ENCODE data around the gene RAPGEF2.

Gene RAPGEF2

DNA sequence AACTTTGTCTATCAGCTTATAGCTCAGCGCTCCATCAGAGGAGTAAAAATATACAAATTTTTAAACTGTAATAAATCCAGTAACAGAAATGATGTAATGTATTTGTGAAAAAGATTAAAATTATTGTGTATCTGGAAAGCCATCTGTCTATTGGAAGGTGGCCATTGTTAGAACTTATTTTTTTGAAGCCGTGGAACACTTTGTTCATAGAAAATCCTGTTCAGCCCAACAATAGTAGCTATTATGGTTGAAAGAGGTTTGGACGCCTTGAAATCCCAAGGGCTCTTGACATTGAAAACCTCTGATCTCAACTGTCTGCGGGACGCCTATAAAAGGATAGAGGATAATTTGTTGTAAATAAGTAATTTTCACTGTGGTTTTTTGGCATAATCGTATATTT, 98.3 kb downstream of the RAPGEF2 start:
- DNase-seq: no peak

DNA sequence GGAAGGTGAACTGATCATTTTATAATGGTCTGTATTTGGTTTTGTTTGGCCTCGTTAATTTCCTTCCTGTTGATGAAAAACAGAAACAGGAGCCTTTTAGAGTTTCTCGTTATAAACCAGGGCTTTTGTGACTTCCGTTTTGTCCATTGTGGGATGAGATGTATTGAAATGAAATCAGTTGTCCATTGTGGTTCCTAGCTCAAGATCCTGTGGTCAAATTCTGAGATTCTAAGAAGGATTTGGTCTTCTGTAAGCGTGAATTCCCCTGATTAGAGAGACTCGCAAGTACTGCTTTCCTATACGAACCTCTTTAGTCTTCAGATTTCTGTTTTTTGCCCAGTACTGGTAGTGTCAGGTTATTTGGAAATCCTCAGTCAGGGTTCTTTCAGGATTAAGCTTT, 101.7 kb downstream of the RAPGEF2 start:
- DNase-seq: no peak

GRCh38 chr4:159205466-159205865, 102.6 kb downstream of the RAPGEF2 start:
- no peak for DNase-seq

DNA sequence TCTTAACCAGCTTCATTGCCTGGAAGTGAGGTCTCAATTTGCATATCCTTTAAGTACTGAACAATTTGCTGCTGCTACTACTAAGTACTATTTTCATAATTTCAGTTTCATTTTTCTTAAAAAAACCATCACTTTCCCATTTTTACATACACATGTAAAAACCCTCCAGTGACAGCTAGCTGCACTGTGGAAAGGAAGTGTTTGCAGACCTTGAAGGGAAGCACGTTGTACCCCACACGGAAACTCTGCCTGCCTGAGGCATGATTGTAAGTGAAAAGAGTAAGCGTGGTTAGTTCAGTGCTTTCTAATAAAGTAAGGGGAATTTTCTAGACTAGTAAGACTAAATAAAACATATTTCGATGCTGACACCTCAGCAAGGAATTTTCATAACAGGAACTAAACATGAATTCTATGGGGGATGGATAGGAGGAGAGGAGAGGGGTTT, 103.6 kb downstream of the RAPGEF2 start:
- DNase-seq: no peak

DNA sequence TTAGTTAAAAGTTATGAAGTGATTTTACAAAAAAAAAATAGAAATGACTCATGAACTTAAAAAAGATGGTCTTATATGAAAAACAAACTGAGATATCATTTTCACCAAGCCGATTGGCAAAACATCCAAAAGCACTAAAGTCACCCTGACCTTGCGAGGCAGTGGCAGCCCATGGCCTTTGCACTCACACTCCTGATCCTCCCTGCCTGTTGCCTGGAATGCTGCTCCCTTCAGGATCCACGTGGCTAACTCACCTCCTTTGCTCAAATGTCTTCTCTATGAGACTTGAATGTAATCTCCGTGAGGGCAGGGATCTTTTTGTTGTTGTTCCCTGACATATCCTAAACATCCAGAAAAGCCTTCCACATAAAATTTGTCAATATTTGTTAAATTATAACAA, 106.4 kb downstream of the RAPGEF2 start:
- DNase-seq: no peak

DNA sequence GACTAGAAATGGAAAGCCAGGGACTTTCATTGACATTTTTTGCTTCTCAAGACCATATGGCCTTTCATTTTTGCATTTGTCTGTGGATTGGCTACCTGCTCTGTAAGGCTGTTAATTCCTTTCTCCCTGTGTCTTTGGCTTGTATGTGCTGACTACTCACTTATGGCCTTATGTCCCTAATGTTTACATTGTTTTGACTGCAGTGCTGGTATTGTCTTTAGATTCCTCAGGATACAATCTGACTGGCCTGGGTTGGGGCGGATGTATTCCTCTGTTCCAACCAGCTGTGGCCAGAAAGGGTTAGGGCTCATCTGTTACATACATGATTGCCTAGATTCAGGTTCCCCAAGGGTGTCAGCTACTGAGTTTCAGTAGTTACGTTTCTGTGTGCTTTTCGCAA, 108.1 kb downstream of the RAPGEF2 start:
- no peak for DNase-seq

DNA sequence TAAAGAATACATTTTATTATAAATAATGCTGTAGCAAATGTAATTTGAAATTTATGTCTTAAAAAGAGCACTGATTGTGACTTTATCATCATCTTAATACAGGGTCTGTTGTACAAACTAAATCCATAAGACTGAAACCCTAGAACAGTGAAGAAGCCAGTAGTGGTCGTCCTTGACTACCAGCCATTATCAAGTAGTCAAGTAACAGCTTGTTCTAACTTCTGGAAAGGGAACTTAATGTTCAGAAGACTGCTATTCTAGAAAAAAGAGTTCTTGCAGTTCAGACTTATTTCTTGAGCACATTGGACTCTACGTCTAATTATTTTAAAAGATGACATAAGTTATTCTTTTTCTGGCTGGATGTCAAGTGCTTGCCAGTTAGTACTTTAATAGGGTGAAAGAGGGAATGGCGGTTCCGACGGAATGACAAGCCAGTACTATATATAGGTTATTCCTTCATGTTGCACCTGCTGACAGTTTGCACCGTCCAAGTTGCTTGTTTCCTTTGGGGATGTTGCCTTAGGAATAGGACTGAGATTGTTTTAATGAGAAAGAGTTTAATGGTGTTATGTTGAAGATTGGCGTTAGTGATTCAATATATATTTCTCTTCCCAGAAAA, 109.9 kb downstream of the RAPGEF2 start:
- no peak for DNase-seq

- no peak for DNase-seq
Measured at GRCh38 chr4:159216834-159217233, 114.0 kb downstream of the RAPGEF2 start.

GRCh38 chr4:159219862-159220261, 117.0 kb downstream of the RAPGEF2 start:
- DNase-seq: no peak

GRCh38 chr4:159220353-159220752, 117.5 kb downstream of the RAPGEF2 start:
- DNase-seq: no peak

DNA sequence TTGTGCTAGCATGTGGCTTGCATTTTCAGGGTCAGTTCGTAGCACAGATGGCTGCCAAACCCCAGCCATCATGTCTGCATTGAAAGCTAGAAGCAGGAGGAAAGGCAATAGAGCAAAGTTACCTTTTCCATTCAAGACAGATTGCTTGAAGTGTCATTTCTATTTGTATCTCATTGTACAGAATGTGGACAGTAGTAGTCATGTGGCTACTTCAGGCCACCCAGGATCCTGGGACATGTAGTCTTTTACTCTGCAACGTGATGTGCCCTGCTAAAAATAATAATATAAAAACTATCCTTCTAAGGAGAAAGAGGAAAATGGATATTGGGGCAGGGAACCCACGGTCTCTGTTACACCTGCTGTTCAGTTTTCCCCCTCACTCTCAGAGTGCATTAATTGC, 118.4 kb downstream of the RAPGEF2 start:
- DNase-seq: no peak

DNA sequence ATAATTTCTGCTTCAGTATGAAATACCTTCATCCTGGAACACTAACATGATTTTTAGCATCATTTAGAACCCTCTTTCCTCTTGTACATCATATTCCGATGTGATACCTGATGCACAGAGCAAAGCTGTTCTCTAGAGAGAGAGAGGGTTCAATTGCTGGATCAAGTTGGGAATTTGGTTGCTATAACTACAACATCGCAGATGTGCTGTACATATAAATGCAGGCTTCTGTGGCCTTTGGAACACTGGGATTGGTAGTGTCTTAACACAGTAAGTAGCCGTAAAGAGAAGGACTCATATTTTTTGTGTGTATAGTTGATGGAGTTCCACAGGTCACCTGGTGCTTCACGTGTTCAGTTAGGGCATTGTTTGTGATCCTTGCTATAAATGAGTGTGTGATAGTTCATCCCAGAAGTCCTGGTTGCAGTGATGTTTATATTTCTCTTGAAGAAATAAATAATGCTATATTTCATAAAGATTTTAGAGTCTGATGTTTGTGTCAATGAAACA, 119.2 kb downstream of the RAPGEF2 start:
- no peak for DNase-seq

DNA sequence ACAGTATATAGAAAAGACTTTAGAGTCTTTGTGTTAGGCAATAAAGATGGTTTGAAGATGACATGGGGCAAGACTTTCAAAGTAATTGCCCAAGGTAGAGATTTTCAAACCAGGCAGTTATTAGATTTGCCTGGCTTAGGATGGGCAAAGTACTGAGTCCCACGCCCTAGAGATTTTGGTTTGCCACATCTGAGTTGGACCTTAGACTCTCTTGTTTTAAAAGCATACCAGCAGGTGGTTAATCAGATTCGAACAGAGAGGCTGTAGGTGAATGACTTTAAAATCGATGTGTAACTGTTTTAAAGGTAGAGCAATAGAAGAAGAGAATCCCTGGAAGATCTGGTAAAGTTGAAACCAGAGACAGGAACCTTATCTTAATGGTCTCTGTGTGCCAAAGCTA, 121.5 kb downstream of the RAPGEF2 start:
- DNase-seq: no peak

- no peak for DNase-seq
Measured at GRCh38 chr4:159227378-159227777, 124.5 kb downstream of the RAPGEF2 start.

DNA sequence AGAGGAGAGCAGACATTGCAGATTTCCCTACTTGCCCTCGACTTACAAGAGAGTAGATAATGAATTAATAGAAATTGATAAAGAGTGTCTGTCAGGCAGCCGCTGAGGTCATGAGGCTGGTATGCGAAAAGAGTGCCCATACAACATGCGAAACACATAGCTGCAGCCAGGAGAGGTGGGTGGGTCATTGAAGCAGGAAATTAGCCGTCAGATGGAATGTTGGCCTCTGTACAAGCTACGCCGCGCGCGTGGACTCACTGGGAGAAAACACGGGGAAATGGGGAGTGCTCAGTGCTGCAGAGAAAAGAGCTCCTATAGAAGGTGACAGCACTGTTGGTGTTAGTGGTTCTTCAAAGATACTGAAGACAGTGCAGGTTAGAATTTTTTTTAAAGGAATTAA, 125.1 kb downstream of the RAPGEF2 start:
- DNase-seq: no peak

GRCh38 chr4:159229164-159229563, 126.3 kb downstream of the RAPGEF2 start:
- DNase-seq: no peak

- DNase-seq: no peak
Measured at GRCh38 chr4:159232465-159233106, 129.7 kb downstream of the RAPGEF2 start.

- no peak for DNase-seq
Measured at GRCh38 chr4:159235779-159236368, 133.0 kb downstream of the RAPGEF2 start.

GRCh38 chr4:159237975-159238374, 135.1 kb downstream of the RAPGEF2 start:
- DNase-seq: no peak

DNA sequence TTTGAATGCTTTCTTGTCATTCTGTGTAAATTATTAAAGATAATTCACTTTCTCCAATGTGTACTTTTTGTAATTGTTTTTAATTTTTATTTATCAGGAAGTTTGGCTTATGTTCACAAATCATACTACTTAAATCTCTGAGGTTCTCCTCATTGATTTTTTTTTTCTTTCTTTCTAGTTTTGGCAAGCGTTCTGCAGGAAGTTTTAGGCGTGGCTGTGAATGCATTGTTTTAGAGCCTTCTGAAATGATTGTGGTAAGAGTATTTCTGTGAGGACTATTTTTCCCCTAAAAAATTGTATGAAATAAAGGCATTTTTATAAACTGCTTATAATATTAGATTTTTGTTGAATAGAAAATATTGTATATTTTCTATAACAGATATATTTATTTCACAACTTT, 135.8 kb downstream of the RAPGEF2 start:
- no peak for DNase-seq

DNA sequence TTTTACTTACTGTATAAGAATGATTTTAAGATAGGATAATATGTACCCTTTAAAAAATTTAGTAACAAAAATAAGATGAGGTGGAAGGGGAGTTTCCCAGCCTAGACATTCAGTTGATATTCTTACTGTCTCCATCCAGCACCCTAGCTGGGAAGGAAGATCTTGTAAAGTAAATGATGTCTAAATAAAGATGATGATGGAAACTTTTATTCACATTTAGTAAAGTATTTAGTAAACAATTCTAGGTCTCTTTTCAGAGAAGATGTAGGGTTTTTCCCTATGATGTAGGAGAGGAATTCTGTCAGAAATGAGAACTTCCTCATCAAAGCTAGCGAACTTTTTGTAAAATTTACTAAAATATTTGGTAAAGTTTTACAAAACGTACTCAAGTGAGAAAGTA, 136.8 kb downstream of the RAPGEF2 start:
- DNase-seq: no peak

DNA sequence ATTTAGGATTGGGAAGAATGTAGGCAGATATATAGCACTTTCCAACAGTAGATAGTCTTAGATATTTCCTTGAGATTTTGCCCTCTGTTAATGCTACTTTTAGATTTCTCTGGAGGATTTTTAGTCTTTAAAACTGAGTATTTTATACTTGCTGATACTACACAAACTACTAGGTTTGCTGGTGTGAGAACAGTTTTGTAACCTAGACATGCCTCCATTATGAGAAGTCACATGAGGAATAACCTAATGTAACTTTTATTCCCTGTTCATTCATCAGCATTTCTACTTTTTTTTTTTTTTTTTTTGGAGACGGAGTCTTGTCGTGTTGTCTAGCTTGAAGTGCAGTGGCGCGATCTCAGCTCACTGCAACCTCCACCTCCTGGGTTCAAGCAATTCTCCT, 137.2 kb downstream of the RAPGEF2 start:
- DNase-seq: no peak

DNA sequence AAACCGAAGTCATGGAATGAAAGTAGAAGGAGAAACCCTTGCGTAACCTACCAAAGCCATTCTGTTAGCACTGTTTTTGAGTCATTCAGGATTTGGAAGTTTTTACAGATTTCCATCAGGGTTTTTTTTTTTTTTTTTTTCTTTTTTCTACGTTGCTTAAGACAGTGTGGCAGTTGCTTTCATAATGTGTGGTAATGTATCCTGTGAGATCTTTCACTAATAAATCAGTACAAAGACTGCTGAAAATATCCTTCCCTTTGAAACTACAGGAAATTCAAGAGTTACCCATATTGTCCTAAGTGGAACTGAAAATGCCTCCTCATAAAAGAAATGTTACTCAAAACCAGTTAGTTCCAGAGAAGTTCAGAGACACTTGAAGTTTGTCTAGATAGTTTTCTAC, 137.8 kb downstream of the RAPGEF2 start:
- DNase-seq: no peak

GRCh38 chr4:159242427-159242826, 139.5 kb downstream of the RAPGEF2 start:
- DNase-seq: no peak
